Glomerular endothelial cell (primary cell): ENCODE results near the gene ATP6V1C2. TPM values are rescaled to one million over a fixed set of nuclear protein-coding genes. Genes with fewer than 3 reads are reported as not detected.
A peak's percentile ranks its signal among the peaks of the same experiment; 100 is the strongest.

Source experiments
- DNase-seq: peaks from one replicate; pipeline ENCODE4 v3.0.0-alpha.2; 2011; ENCODE audit warnings: low read depth, low spot score; ENCODE audit errors: extremely low read depth
- total RNA-seq: library from RNA; depleted of rRNA; stranded (reverse); fragments of >200 nt; gene quantifications from 2 replicates; pipeline ENCODE4 v1.2.3, GENCODE V29; 2015

The ATP6V1C2 gene
- total RNA-seq, 1 donor from 2014 or later, result not detected

DNA sequence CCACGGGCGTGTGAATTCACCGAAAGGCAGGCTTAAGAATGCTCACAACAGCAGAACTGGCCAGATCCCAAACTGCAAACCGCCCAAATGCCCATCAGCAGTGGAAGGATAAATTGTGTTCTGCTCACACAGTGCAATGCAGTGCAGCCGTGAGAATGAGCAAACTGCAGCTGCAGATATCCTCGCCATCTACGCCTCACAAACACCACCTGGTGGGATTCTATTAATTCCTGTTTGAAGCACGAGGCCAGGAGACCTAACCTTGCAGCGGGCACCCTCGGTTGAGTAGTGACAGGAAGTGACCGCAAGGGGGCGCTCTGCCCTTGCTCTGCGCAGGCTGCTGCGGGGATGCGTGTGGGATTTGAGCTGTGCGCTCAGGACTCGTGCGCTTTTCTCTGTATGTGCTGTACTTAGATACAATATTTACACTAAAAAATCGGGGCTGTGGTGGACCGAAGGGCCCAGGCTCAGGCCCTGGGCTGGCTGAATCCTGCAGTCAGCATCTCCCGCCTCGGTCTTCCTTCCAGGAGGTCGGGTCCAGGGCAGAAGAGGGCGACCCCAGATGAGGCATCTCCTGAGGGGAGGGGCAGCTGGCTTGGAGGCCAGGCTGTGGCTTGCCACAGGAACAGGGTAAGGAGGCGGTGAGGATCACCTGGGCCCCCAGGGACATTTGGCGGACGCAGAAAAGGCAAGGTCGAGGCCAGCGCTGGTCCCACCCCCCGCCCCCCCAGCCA lies 110.9 kb downstream of the ATP6V1C2 start:
- DNase-seq, result peak; percentile 33

- no peak for DNase-seq
Measured at GRCh38 chr2:10833021-10833420, 111.6 kb downstream of the ATP6V1C2 start.

DNA sequence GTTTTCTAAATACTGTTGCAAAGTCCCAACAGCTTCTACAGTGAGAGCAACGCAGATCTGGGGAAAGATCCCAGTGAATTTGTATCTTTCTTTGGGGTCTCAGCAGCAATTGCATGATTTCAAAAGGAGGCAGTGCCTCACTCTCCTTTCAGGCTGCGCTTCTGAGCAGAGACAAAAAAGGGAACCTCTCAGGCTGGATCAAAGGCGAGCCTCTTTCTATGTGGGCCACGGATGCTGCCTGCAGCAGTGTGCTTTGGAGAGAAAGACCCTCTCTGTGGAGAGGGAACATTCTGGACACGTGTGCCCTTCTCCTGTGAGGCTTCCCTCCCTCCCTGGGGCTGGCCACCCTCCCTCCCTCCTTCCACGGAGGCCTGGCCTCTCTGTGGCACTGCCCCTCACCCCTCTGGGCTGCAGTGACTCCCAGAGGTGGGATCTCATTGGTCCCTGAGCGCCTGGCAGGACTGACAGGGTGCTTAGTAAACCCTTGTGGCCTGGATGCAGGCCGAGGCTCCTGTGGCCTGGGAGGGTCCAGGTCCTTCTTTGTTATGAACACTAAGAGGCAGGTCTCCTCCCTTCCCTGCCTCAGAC lies 112.7 kb downstream of the ATP6V1C2 start:
- DNase-seq, result no peak

Other genes with a start within 250 kb of the ATP6V1C2 start
- gene NOL10, start 31.7 kb upstream of the ATP6V1C2 start, total RNA-seq, result 22.5 and 25.1 TPM in 2 replicates
- gene PDIA6, start 91.2 kb downstream of the ATP6V1C2 start, total RNA-seq, result 316 and 425 TPM in 2 replicates
- gene KCNF1, start 190.3 kb downstream of the ATP6V1C2 start, total RNA-seq, result 1.3 and 2.3 TPM in 2 replicates